Measurements from ENCODE around the gene KRT36. TPM values are rescaled to one million over a fixed set of nuclear protein-coding genes. Genes with fewer than 3 reads are reported as not detected.

KRT36 gene
- total RNA-seq, 4 donors from 2014 or later = not detected

DNA sequence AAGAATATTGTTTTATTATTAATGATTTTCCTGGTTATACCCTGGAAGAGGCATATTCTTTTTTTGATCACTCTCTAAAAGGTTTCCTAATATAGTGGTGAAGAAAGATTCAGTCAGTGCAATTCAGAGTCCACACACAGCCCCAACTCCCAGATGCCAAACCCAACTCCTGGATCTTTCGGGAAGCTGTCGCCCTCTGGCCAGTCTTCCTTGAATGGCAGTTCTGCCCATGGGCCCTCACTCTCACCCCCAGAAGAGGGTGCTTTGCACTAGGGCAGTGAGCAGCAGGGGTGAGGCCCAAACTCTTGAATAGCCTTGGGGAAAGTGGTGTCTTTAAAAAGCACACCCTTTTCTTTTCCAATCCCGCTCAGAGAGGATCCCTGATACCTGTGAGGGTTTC lies 33.5 kb downstream of the KRT36 start:
- intact Hi-C loops (cut with DNase I; ENCODE audit: low total_unique reads) = no loop called here

DNA sequence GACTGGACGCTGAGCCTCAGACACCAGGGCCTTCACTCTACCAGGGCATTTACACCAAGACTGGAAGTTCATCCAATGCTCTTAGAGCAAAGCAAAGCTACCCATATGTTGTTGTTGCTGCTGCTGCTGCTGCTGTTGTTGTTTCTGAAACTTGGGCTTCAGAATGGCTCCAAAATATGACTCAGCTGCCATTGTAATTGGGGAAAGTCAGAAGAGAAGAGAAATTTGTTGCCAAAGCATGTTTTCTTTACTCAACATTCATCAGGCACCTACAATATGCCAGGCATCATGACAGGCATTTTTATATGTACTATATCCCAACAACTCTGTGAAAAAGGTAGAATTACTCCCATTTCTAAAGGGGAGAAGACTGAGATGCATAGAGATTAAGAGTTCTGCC lies 34.5 kb downstream of the KRT36 start:
- no peaks in the 10 kb centered on the region for H3K4me1 ChIP-seq
- H3K4me3 ChIP-seq = no peak overlapping the region
- DNase-seq = no peak
- intact Hi-C loops (cut with DNase I; ENCODE audit: low total_unique reads) (no loop called here), in situ Hi-C loops (cut with MboI; ENCODE audit: low pct_ligation_motif_present in 1 of 4, low pct_unique_long_range_greater_than_20kb in 1 of 4, low sequenced_read_pairs in 3 of 4) (no loop called here)
- H3K36me3 ChIP-seq = no peaks in the 10 kb centered on the region
- no peaks in the 10 kb centered on the region for H3K9me3 ChIP-seq
- H3K27ac ChIP-seq = no peak overlapping the region
- 76% methylated on average over 1 of the region's 1 CpG; no CpG with 5 or more reads in 1 of the 2 donors for WGBS, 2 donors (ENCODE audit: low coverage in 1 of 2)
- TF ChIP-seq, protein P1, sequence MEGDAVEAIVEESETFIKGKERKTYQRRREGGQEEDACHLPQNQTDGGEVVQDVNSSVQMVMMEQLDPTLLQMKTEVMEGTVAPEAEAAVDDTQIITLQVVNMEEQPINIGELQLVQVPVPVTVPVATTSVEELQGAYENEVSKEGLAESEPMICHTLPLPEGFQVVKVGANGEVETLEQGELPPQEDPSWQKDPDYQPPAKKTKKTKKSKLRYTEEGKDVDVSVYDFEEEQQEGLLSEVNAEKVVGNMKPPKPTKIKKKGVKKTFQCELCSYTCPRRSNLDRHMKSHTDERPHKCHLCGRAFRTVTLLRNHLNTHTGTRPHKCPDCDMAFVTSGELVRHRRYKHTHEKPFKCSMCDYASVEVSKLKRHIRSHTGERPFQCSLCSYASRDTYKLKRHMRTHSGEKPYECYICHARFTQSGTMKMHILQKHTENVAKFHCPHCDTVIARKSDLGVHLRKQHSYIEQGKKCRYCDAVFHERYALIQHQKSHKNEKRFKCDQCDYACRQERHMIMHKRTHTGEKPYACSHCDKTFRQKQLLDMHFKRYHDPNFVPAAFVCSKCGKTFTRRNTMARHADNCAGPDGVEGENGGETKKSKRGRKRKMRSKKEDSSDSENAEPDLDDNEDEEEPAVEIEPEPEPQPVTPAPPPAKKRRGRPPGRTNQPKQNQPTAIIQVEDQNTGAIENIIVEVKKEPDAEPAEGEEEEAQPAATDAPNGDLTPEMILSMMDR (IDR thresholded peaks at IDR 0.05) = no peak
- no peak for TF ChIP-seq POLR2AphosphoS5 (IDR thresholded peaks at IDR 0.05)
- peaks cover 9% of the 10 kb centered on the region for H3K27me3 ChIP-seq

More for the DNA sequence above, 33.5 kb downstream of the KRT36 start:
- Histone ChIP-seq H3K27me3 (peaks cover 9% of the 10 kb centered on the region), H3K36me3 (no peaks in the 10 kb centered on the region), H3K4me3 (no peak overlapping the region), H3K4me1 (no peaks in the 10 kb centered on the region), H3K27ac (no peak overlapping the region), H3K9me3 (no peaks in the 10 kb centered on the region)
- in situ Hi-C loops (cut with MboI; ENCODE audit: low pct_ligation_motif_present in 1 of 4, low pct_unique_long_range_greater_than_20kb in 1 of 4, low sequenced_read_pairs in 3 of 4) = no loop called here
- no peak for DNase-seq
- TF ChIP-seq EP300 (IDR thresholded peaks at IDR 0.05; ENCODE audit: low read depth) = no peak
- WGBS, 2 donors (ENCODE audit: low coverage in 1 of 2) = 90% methylated on average over 3 of the region's 3 CpGs; no CpG with 5 or more reads in 1 of the 2 donors

DNA sequence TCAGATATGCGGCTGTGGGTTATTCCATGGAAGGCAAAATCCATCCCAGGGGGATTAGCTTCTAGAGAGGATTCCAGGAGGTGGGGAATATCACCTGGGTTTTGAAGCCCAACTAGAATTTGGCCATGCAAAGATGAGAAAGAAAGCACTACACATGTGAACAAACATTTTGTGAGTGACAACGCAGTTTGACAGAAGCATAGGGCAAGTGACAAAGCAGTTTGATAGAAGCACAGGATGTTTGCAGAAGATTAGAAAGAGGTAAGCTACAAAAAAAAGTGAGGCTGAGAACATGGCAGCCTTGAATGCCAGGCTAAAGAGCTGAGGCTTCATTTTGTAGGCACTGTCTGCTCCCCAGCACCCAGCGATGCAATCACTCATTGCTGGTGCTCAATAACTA lies 36.6 kb downstream of the KRT36 start:
- intact Hi-C loops (cut with DNase I; ENCODE audit: low total_unique reads) (no loop called here), in situ Hi-C loops (cut with MboI; ENCODE audit: low pct_ligation_motif_present in 1 of 4, low pct_unique_long_range_greater_than_20kb in 1 of 4, low sequenced_read_pairs in 3 of 4) (no loop called here)
- H3K4me1 ChIP-seq = no peaks in the 10 kb centered on the region
- DNase-seq = no peak
- no peak overlapping the region for H3K4me3 ChIP-seq
- no peaks in the 10 kb centered on the region for H3K36me3 ChIP-seq
- TF ChIP-seq EP300 (IDR thresholded peaks at IDR 0.05; ENCODE audit: low read depth) = no peak
- TF ChIP-seq, protein P1 (IDR thresholded peaks at IDR 0.05) = no peak
- no peak for TF ChIP-seq POLR2AphosphoS5 (IDR thresholded peaks at IDR 0.05)
- no peak for TF ChIP-seq POLR2A (IDR thresholded peaks at IDR 0.05)
- 84 to 96% methylated on average over 3 of the region's 3 CpGs for WGBS, 2 donors (ENCODE audit: low coverage in 1 of 2)
- H3K27me3 ChIP-seq = peaks cover 9% of the 10 kb centered on the region
- H3K9me3 ChIP-seq = no peaks in the 10 kb centered on the region
- no peak overlapping the region for H3K27ac ChIP-seq

DNA sequence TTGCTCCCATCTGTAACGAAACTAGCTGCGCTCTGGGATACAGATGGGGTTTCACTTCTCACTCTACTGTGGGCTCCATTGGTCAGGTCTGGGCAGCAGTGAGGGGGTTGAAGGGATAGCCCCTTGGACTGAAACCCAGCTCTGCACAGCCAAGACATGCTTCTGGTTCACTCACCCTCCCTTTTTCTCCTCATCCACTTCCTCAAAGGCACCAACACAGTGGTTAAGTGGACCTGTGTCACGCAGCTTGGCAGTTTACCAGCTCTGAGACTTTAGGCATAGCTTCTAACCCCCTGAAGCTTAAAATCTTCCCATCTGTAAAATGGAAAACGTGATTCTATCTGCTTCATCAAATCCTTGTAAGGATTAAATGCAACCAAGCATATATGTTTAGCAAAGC lies 37.4 kb downstream of the KRT36 start:
- Histone ChIP-seq H3K4me1 (no peaks in the 10 kb centered on the region), H3K27ac (no peak overlapping the region), H3K27me3 (peaks cover 9% of the 10 kb centered on the region), H3K4me3 (no peak overlapping the region), H3K9me3 (no peaks in the 10 kb centered on the region), H3K36me3 (no peaks in the 10 kb centered on the region)
- intact Hi-C loops (cut with DNase I; ENCODE audit: low total_unique reads) (no loop called here), in situ Hi-C loops (cut with MboI; ENCODE audit: low pct_ligation_motif_present in 1 of 4, low pct_unique_long_range_greater_than_20kb in 1 of 4, low sequenced_read_pairs in 3 of 4) (no loop called here)
- WGBS, 2 donors (ENCODE audit: low coverage in 1 of 2) = 25 to 59% methylated on average over 1 to 4 of the region's 4 CpGs
- TF ChIP-seq POLR2AphosphoS5 (IDR thresholded peaks at IDR 0.05) (no peak), EP300 (IDR thresholded peaks at IDR 0.05; ENCODE audit: low read depth) (no peak), POLR2A (IDR thresholded peaks at IDR 0.05) (no peak)
- TF ChIP-seq, protein P1 (IDR thresholded peaks at IDR 0.05) = no peak
- DNase-seq = no peak

DNA sequence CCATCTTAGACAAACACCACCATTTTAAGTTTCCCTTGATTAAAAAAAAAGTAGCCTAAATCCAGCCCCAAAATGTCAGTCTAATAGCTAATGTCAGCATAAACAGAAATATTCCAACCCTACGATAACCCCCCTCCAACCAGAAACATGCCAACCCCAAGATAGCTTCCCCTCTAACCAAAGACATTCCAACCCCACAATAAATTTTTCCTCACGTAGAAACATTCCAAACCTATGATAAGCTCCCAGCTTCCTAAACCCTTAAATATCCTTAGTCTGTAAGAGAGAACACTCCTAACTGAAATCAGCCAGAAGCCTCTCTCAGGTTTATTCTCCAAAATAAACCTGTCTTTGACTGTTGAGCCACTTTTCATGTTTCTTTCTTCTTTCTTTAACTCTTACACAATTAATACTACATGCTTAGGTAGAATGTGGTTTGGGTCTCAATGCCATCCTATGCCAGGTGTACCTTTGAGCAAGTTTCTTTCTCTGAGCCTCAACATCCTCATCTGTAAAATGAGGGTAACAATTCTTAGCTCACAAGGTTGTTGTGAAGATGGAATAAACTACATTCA lies 38.5 kb downstream of the KRT36 start:
- Histone ChIP-seq H3K36me3 (no peaks in the 10 kb centered on the region), H3K27ac (no peak overlapping the region), H3K27me3 (peaks cover 9% of the 10 kb centered on the region), H3K4me1 (no peaks in the 10 kb centered on the region), H3K4me3 (no peak overlapping the region), H3K9me3 (no peaks in the 10 kb centered on the region)
- in situ Hi-C loops (cut with MboI; ENCODE audit: low pct_ligation_motif_present in 1 of 4, low pct_unique_long_range_greater_than_20kb in 1 of 4, low sequenced_read_pairs in 3 of 4) = no loop called here
- intact Hi-C loops (cut with DNase I; ENCODE audit: low total_unique reads) = no loop called here
- TF ChIP-seq, protein P1 (IDR thresholded peaks at IDR 0.05) = no peak
- whole genome bisulfite sequencing, 2 donors (ENCODE audit: low coverage in 1 of 2) = 70 to 93% methylated on average over 2 of the region's 2 CpGs
- no peak for DNase-seq

Data from transverse colon (tissue), 4 donors.